Measurements from ENCODE around the gene BUD23. TPM values are rescaled to one million over a fixed set of nuclear protein-coding genes. Genes with fewer than 3 reads are reported as not detected.
A peak's percentile ranks its signal among the peaks of the same experiment; 100 is the strongest.

BUD23 gene
- total RNA-seq, 1 experiment from 2014 or later = 124 TPM

DNA sequence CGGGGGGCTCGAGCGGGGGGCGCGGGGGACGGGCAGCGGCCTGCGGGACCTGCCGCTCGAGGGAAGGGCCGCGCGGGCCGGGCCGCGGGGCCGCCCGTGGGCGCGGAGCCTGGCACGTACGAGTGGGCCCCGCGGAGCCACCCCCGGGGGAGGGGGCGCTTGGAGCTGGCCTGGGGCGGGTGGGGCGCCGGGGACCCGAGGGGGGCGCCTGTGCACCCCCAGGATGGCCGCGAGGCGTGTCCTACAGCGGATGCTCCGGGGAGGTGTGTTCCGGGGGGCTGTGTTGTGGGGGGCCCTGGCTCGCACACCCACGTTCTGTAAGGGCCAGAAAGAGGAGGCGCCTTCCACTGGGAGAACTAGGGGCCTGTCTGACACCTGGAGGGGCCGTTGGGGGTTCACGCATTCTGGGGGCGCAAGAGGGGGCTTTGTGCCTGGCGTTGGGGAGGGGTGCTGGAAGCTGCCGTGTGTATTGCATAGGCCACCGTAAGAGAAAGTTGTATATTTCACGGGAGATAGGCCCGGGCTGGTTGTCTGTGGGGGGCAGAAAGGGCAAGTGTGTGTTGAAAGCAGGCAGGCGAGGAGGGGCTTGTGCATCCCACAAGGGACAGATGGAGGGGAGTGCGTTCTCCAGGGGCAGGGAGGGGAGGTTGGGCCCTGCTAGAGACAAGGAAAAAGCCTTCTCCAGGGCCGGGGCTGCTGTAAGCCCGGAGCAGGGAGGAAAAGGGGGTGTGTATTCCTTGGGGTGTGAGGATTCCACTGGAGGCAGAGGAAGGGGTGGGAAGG, 15.1 kb upstream of the BUD23 start:
- Histone ChIP-seq H3K36me3 (ENCODE audit: control insufficient read depth, insufficient read depth, low read length) (no peaks in the 10 kb centered on the region), H3K27ac (ENCODE audit: low read length) (peak overlapping the region; percentile 58; the same call in 1 of the 2 replicates), H3K27me3 (ENCODE audit: control insufficient read depth, insufficient read depth, low read length) (no peaks in the 10 kb centered on the region), H3K9me3 (ENCODE audit: control insufficient read depth, insufficient read depth, low read depth, low read length) (no peaks in the 10 kb centered on the region), H3K4me3 (ENCODE audit: low read depth in 2 of 2, low read length in 2 of 2) (peak overlapping the region; percentile 45 to 73), H3K4me1 (ENCODE audit: control insufficient read depth, insufficient read depth, low read length) (peaks cover 8% of the 10 kb centered on the region)
- ChIA-PET POLR2A (no interaction called here), CTCF (interaction anchor here (0.5 to 1.0 kb wide), 5 partner anchors 22 to 85 kb away, joined by 3 to 6 read pairs (median 4); no protein-coding TSS in a partner anchor)
- no TSS peak for BruUV-seq (replicated peaks)
- DNase-seq (ENCODE audit: low read depth, low spot score) (no peak), ATAC-seq (peak; percentile 30; the same call in 1 of the 2 replicates)
- intact Hi-C loops (cut with micrococcal nuclease; ENCODE audit: unreplicated experiment) = loop anchor here (5.0 kb wide), 1 partner anchor 61 kb away; no protein-coding TSS in a partner anchor
- TF ChIP-seq, protein P1, sequence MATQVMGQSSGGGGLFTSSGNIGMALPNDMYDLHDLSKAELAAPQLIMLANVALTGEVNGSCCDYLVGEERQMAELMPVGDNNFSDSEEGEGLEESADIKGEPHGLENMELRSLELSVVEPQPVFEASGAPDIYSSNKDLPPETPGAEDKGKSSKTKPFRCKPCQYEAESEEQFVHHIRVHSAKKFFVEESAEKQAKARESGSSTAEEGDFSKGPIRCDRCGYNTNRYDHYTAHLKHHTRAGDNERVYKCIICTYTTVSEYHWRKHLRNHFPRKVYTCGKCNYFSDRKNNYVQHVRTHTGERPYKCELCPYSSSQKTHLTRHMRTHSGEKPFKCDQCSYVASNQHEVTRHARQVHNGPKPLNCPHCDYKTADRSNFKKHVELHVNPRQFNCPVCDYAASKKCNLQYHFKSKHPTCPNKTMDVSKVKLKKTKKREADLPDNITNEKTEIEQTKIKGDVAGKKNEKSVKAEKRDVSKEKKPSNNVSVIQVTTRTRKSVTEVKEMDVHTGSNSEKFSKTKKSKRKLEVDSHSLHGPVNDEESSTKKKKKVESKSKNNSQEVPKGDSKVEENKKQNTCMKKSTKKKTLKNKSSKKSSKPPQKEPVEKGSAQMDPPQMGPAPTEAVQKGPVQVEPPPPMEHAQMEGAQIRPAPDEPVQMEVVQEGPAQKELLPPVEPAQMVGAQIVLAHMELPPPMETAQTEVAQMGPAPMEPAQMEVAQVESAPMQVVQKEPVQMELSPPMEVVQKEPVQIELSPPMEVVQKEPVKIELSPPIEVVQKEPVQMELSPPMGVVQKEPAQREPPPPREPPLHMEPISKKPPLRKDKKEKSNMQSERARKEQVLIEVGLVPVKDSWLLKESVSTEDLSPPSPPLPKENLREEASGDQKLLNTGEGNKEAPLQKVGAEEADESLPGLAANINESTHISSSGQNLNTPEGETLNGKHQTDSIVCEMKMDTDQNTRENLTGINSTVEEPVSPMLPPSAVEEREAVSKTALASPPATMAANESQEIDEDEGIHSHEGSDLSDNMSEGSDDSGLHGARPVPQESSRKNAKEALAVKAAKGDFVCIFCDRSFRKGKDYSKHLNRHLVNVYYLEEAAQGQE (IDR thresholded peaks at IDR 0.05; ENCODE audit: insufficient read depth in 1 of 2, low read depth in 2 of 2, low read length in 1 of 2) = no peak
- TF ChIP-seq, protein P2, sequence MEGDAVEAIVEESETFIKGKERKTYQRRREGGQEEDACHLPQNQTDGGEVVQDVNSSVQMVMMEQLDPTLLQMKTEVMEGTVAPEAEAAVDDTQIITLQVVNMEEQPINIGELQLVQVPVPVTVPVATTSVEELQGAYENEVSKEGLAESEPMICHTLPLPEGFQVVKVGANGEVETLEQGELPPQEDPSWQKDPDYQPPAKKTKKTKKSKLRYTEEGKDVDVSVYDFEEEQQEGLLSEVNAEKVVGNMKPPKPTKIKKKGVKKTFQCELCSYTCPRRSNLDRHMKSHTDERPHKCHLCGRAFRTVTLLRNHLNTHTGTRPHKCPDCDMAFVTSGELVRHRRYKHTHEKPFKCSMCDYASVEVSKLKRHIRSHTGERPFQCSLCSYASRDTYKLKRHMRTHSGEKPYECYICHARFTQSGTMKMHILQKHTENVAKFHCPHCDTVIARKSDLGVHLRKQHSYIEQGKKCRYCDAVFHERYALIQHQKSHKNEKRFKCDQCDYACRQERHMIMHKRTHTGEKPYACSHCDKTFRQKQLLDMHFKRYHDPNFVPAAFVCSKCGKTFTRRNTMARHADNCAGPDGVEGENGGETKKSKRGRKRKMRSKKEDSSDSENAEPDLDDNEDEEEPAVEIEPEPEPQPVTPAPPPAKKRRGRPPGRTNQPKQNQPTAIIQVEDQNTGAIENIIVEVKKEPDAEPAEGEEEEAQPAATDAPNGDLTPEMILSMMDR (IDR thresholded peaks at IDR 0.05) = no peak
- no peak for TF ChIP-seq SIN3A (IDR thresholded peaks at IDR 0.05; ENCODE audit: borderline replicate concordance, insufficient read depth, low read depth, low read length)
- no peak for TF ChIP-seq TCF7L2 (IDR thresholded peaks at IDR 0.05; ENCODE audit: low read depth, low read length)
- no peak for TF ChIP-seq POLR2AphosphoS5 (IDR thresholded peaks at IDR 0.05; ENCODE audit: low read depth, low read length)
- in situ Hi-C loops (cut with HindIII; ENCODE audit: low pct_unique_long_range_greater_than_20kb, low sequenced_read_pairs) = no loop called here

DNA sequence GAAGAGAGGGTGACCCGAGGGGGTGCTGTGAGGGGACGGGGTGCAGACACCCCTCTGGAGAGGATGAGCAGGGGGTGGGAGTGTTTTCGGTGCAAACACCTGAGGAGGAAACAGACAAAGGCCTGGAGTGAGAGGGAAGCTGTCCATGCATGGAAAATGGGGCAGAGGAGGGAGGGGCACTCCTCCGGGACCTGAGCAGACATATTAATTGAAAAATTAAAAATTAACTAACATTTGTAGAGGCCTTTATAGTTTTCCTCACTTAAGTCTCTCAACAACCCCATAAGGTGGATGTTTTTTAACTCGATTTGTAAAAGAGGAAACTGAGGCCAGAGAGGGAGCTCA, 14.5 kb upstream of the BUD23 start:
- intact Hi-C loops (cut with micrococcal nuclease; ENCODE audit: unreplicated experiment) = loop anchor here (5.0 kb wide), 1 partner anchor 62 kb away; no protein-coding TSS in a partner anchor
- in situ Hi-C loops (cut with HindIII; ENCODE audit: low pct_unique_long_range_greater_than_20kb, low sequenced_read_pairs) = no loop called here
- TF ChIP-seq, protein P1 (IDR thresholded peaks at IDR 0.05; ENCODE audit: insufficient read depth in 1 of 2, low read depth in 2 of 2, low read length in 1 of 2) = no peak
- TF ChIP-seq POLR2AphosphoS5 (IDR thresholded peaks at IDR 0.05; ENCODE audit: low read depth, low read length) (no peak), SIN3A (IDR thresholded peaks at IDR 0.05; ENCODE audit: borderline replicate concordance, insufficient read depth, low read depth, low read length) (no peak), TCF7L2 (IDR thresholded peaks at IDR 0.05; ENCODE audit: low read depth, low read length) (no peak)
- TF ChIP-seq, protein P2 (IDR thresholded peaks at IDR 0.05) = no peak

More for the DNA sequence above, 14.5 kb upstream of the BUD23 start:
- ChIA-PET CTCF (interaction anchor here (0.6 to 1.1 kb wide), 4 partner anchors 56 to 86 kb away, joined by 3 to 6 read pairs (median 4); no protein-coding TSS in a partner anchor), POLR2A (no interaction called here)
- H3K4me3 ChIP-seq (ENCODE audit: low read depth in 2 of 2, low read length in 2 of 2) = peak overlapping the region; percentile 45 to 73
- peaks cover 8% of the 10 kb centered on the region for H3K4me1 ChIP-seq (ENCODE audit: control insufficient read depth, insufficient read depth, low read length)
- BruUV-seq (replicated peaks) = no TSS peak
- no peaks in the 10 kb centered on the region for H3K9me3 ChIP-seq (ENCODE audit: control insufficient read depth, insufficient read depth, low read depth, low read length)
- no peak for ATAC-seq
- H3K27ac ChIP-seq (ENCODE audit: low read length) = peak overlapping the region; percentile 58; the same call in 1 of the 2 replicates
- no peak for DNase-seq (ENCODE audit: low read depth, low spot score)
- no peaks in the 10 kb centered on the region for H3K36me3 ChIP-seq (ENCODE audit: control insufficient read depth, insufficient read depth, low read length)
- H3K27me3 ChIP-seq (ENCODE audit: control insufficient read depth, insufficient read depth, low read length) = no peaks in the 10 kb centered on the region

Measured in Panc1 (cell line).